Measurements from ENCODE around the gene TAP1.

Gene TAP1

DNA sequence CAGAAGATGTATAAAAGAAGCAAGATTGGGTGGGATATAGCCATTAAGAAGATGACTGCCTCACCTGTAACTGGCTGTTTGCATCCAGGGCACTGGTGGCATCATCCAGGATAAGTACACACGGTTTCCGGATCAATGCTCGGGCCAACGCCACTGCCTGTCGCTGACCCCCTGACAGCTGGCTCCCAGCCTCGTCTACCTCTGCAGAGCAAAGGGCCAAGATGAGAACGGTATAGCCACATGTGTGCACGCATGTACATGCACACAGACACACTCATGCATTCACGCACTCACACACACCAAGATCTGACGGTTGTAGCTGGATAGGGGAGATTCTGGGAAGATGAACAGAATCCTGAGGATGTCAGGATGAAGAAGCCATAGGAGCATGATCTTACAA lies 6.5 kb downstream of the TAP1 start:
- Histone ChIP-seq H3K4me2 (ENCODE audit: low read length, poor library complexity, severe bottlenecking) (no peak overlapping the region), H3K9me3 (ENCODE audit: control insufficient read depth, low read length) (no peaks in the 10 kb centered on the region), H2BK15ac (ENCODE audit: low read depth, poor library complexity, severe bottlenecking) (no peak overlapping the region), H2BK120ac (ENCODE audit: low read depth, low read length) (no peak overlapping the region), H4K8ac (ENCODE audit: low read length) (no peak overlapping the region), H3K4ac (ENCODE audit: low read depth in 1 of 2, low read length in 2 of 2) (no peak overlapping the region), H2BK12ac (ENCODE audit: low read length in 2 of 2) (no peak overlapping the region), H3K36me3 (ENCODE audit: control insufficient read depth in 1 of 2, insufficient read depth in 2 of 2, low read depth in 1 of 2, low read length in 2 of 2) (peaks cover 34 to 76% of the 10 kb centered on the region in 2 experiments), H3K4me1 (ENCODE audit: control insufficient read depth, insufficient read depth, low read depth, low read length) (peaks cover 6% of the 10 kb centered on the region), H3K27ac (ENCODE audit: low read length, poor library complexity, severe bottlenecking) (no peak overlapping the region), H2AK5ac (ENCODE audit: low read length, severe bottlenecking) (no peak overlapping the region), H3K4me3 (ENCODE audit: insufficient read depth in 1 of 2, low read depth in 1 of 2, low read length in 2 of 2) (no peak overlapping the region), H3K18ac (ENCODE audit: low read depth in 1 of 2, low read length in 2 of 2) (no peak overlapping the region), H2BK5ac (ENCODE audit: low read depth, low read length, poor library complexity, severe bottlenecking) (no peak overlapping the region), H3K79me1 (replicated peaks; ENCODE audit: low read length, poor library complexity, severe bottlenecking) (peaks cover 22% of the 10 kb centered on the region), H3K27me3 (ENCODE audit: control insufficient read depth in 1 of 2, insufficient read depth in 1 of 2, low read length in 2 of 2) (no peaks in the 10 kb centered on the region), H4K91ac (ENCODE audit: low read length) (no peak overlapping the region), H3K14ac (ENCODE audit: low read length in 2 of 2) (no peak overlapping the region), H2AFZ (ENCODE audit: low read depth, low read length) (no peak overlapping the region), H3K9ac (ENCODE audit: low read length) (no peak overlapping the region), H3K23ac (ENCODE audit: low read length in 2 of 2) (no peak overlapping the region)
- 94% methylated on average over 8 of the region's 10 CpGs for WGBS
- DNase-seq: no peak

DNA sequence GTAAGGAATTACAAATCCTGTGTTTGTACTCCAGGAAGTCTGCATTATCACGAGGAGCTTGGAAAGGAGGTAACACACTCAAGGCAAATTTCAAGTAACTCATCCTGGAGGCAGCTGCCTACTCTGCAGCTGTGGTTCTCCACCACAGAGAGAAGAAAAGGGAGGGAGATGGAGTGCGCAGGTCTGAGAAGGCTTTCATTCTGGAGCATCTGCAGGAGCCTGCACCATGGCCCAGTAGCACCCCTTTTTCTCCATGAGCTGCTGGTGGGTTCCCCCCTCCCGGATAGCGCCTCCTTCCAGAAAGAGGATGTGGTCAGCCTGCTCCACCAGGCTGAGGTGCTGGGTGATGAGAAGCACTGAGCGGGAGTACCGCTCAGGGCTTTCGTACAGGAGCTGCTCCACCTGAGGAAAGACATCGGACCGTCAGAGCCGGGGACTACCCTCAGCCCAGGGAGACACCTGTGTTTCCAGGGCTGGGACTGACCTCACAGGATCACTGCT lies 8.1 kb downstream of the TAP1 start:
- H3K79me1 ChIP-seq (replicated peaks; ENCODE audit: low read length, poor library complexity, severe bottlenecking): peaks cover 14% of the 10 kb centered on the region
- 80% methylated on average over 10 of the region's 10 CpGs for WGBS

DNA sequence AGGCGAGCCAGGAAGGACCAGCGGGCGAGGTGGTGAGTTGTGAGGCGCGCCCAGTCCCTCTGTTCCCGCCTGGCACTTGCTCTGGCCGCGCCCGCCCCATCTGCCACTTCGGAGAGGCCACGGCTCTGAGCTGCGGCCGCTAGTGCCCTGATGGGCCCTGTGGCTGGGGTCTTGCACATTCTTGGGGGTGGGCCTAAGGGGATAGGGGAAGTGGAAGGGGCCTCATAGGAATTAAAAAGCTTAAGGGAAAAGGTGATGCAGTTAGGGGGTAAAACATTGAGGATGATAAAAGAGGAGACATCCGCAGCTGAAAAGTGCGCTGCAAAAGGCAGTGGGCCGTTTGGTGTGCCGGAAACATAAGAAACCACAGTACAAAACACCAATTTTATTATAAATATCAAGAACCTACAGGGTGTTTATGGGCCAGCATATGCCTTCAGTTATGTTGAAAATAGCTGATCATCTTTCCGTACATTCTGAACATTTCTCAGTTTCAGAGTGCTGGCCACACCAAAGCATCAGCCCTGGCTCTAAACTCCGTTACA lies 8.6 kb downstream of the TAP1 start:
- no peak for DNase-seq
- Histone ChIP-seq H3K14ac (ENCODE audit: low read length in 2 of 2) (peak overlapping the region in 1 of 2 experiments; percentile 30), H2BK15ac (ENCODE audit: low read depth, poor library complexity, severe bottlenecking) (no peak overlapping the region), H3K18ac (ENCODE audit: low read depth in 1 of 2, low read length in 2 of 2) (peak overlapping the region in 1 of 2 experiments; percentile 7), H3K36me3 (ENCODE audit: control insufficient read depth in 1 of 2, insufficient read depth in 2 of 2, low read depth in 1 of 2, low read length in 2 of 2) (peaks cover 32 to 76% of the 10 kb centered on the region in 2 experiments), H4K91ac (ENCODE audit: low read length) (no peak overlapping the region), H3K27ac (ENCODE audit: low read length, poor library complexity, severe bottlenecking) (no peak overlapping the region), H3K4me2 (ENCODE audit: low read length, poor library complexity, severe bottlenecking) (peak overlapping the region; percentile 69), H2BK12ac (ENCODE audit: low read length in 2 of 2) (no peak overlapping the region), H3K79me1 (replicated peaks; ENCODE audit: low read length, poor library complexity, severe bottlenecking) (peaks cover 11% of the 10 kb centered on the region), H4K8ac (ENCODE audit: low read length) (peak overlapping the region; percentile 56), H3K4me3 (ENCODE audit: insufficient read depth in 1 of 2, low read depth in 1 of 2, low read length in 2 of 2) (peak overlapping the region in 1 of 2 experiments; percentile 95), H3K4ac (ENCODE audit: low read depth in 1 of 2, low read length in 2 of 2) (no peak overlapping the region), H2BK5ac (ENCODE audit: low read depth, low read length, poor library complexity, severe bottlenecking) (no peak overlapping the region), H3K4me1 (ENCODE audit: control insufficient read depth, insufficient read depth, low read depth, low read length) (peaks cover 5% of the 10 kb centered on the region), H3K9me3 (ENCODE audit: control insufficient read depth, low read length) (no peaks in the 10 kb centered on the region), H3K27me3 (ENCODE audit: control insufficient read depth in 1 of 2, insufficient read depth in 1 of 2, low read length in 2 of 2) (no peaks in the 10 kb centered on the region), H2AFZ (ENCODE audit: low read depth, low read length) (no peak overlapping the region), H2AK5ac (ENCODE audit: low read length, severe bottlenecking) (no peak overlapping the region), H3K9ac (ENCODE audit: low read length) (peak overlapping the region; percentile 96), H3K23ac (ENCODE audit: low read length in 2 of 2) (no peak overlapping the region), H2BK120ac (ENCODE audit: low read depth, low read length) (no peak overlapping the region)
- WGBS: 20% methylated on average over 16 of the region's 19 CpGs

More for the DNA sequence above, 8.1 kb downstream of the TAP1 start:
- H2BK5ac ChIP-seq (ENCODE audit: low read depth, low read length, poor library complexity, severe bottlenecking): no peak overlapping the region
- H3K14ac ChIP-seq (ENCODE audit: low read length in 2 of 2): no peak overlapping the region
- no peak for DNase-seq
- H2BK120ac ChIP-seq (ENCODE audit: low read depth, low read length): no peak overlapping the region
- H3K4me2 ChIP-seq (ENCODE audit: low read length, poor library complexity, severe bottlenecking): no peak overlapping the region
- no peak overlapping the region for H2AFZ ChIP-seq (ENCODE audit: low read depth, low read length)
- no peaks in the 10 kb centered on the region for H3K27me3 ChIP-seq (ENCODE audit: control insufficient read depth in 1 of 2, insufficient read depth in 1 of 2, low read length in 2 of 2)
- H3K9me3 ChIP-seq (ENCODE audit: control insufficient read depth, low read length): no peaks in the 10 kb centered on the region
- peaks cover 35 to 76% of the 10 kb centered on the region in 2 experiments for H3K36me3 ChIP-seq (ENCODE audit: control insufficient read depth in 1 of 2, insufficient read depth in 2 of 2, low read depth in 1 of 2, low read length in 2 of 2)
- H3K4me1 ChIP-seq (ENCODE audit: control insufficient read depth, insufficient read depth, low read depth, low read length): peaks cover 5% of the 10 kb centered on the region
- no peak overlapping the region for H3K27ac ChIP-seq (ENCODE audit: low read length, poor library complexity, severe bottlenecking)
- no peak overlapping the region for H3K18ac ChIP-seq (ENCODE audit: low read depth in 1 of 2, low read length in 2 of 2)
- no peak overlapping the region for H4K91ac ChIP-seq (ENCODE audit: low read length)
- no peak overlapping the region for H4K8ac ChIP-seq (ENCODE audit: low read length)
- H3K4me3 ChIP-seq (ENCODE audit: insufficient read depth in 1 of 2, low read depth in 1 of 2, low read length in 2 of 2): no peak overlapping the region
- H3K4ac ChIP-seq (ENCODE audit: low read depth in 1 of 2, low read length in 2 of 2): no peak overlapping the region
- no peak overlapping the region for H2AK5ac ChIP-seq (ENCODE audit: low read length, severe bottlenecking)
- H2BK15ac ChIP-seq (ENCODE audit: low read depth, poor library complexity, severe bottlenecking): no peak overlapping the region
- no peak overlapping the region for H3K23ac ChIP-seq (ENCODE audit: low read length in 2 of 2)
- H2BK12ac ChIP-seq (ENCODE audit: low read length in 2 of 2): no peak overlapping the region
- peak overlapping the region; percentile 96 for H3K9ac ChIP-seq (ENCODE audit: low read length)

DNA sequence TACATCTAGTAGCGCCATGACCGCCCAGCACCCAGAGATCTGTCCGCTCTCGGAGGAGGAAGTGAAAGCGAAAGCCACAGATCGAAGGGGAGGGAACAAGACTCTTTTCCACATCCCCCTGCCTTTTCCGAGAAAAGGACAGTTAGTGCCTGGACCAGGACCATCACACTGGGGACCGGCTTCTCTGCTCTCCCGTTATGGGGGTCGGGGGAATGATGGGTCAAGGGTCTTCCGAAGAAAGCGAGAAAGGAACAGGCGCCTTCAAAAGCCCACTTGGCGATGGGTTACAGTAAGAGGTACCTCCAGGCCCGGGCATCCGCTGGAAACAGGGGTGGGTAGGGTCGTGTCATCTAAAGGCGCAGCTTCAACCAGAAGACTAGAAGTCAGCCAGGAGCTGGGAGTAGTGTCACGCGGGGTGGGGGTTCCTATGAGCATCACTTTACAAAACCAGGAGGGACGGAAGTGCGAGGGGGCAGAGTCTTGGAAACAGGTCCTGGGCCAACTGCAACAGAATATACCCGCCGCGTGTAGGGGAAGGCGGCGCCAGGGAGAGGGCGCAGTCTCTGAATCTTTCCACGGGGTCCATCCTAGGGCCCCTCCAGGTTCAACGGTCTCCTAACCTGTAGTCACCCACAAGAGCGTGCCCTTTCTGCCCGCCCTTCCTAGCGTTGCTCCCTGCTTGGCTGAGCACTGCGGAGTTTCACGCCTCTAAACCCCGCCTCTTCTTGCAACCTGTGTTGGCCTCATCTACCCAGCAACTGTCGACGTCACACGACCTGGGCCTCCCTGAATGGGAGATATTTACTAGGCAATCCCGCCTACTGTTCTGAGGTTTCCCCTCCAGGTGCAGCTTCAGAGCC lies 9.3 kb downstream of the TAP1 start, which contains the start of gene PSMB8:
Gene PSMB8 (minus strand): TSS at position 69 of the 860 bp plus-strand sequence. CDS start 51 bp downstream, at position 18.
- H3K9me3 ChIP-seq (ENCODE audit: control insufficient read depth, low read length): no peaks in the 10 kb centered on the region
- H2BK15ac ChIP-seq (ENCODE audit: low read depth, poor library complexity, severe bottlenecking): no peak within 1 kb of the TSS
- H3K36me3 ChIP-seq (ENCODE audit: control insufficient read depth in 1 of 2, insufficient read depth in 2 of 2, low read depth in 1 of 2, low read length in 2 of 2): peaks cover 32 to 73% of the 10 kb centered on the region in 2 experiments
- H3K27me3 ChIP-seq (ENCODE audit: control insufficient read depth in 1 of 2, insufficient read depth in 1 of 2, low read length in 2 of 2): no peaks in the 10 kb centered on the region
- peak within 1 kb of the TSS in 1 of 2 experiments; percentile 49 for H3K14ac ChIP-seq (ENCODE audit: low read length in 2 of 2)
- H3K9ac ChIP-seq (ENCODE audit: low read length): peak within 1 kb of the TSS; percentile 96
- H3K27ac ChIP-seq (ENCODE audit: low read length, poor library complexity, severe bottlenecking): peak within 1 kb of the TSS; percentile 19
- H2AFZ ChIP-seq (ENCODE audit: low read depth, low read length): peak within 1 kb of the TSS; percentile 57
- no peak within 1 kb of the TSS for H2BK5ac ChIP-seq (ENCODE audit: low read depth, low read length, poor library complexity, severe bottlenecking)
- peak within 1 kb of the TSS; percentile 63 for H4K8ac ChIP-seq (ENCODE audit: low read length)
- WGBS: 1% methylated on average over 34 of the region's 40 CpGs
- H4K91ac ChIP-seq (ENCODE audit: low read length): peak within 1 kb of the TSS; percentile 20
- H3K23ac ChIP-seq (ENCODE audit: low read length in 2 of 2): peak within 1 kb of the TSS in 1 of 2 experiments; percentile 46
- peak within 1 kb of the TSS; percentile 59 to 95 for H3K4me3 ChIP-seq (ENCODE audit: insufficient read depth in 1 of 2, low read depth in 1 of 2, low read length in 2 of 2)
- peak within 1 kb of the TSS; percentile 31 to 86 for H3K18ac ChIP-seq (ENCODE audit: low read depth in 1 of 2, low read length in 2 of 2)
- H3K4me1 ChIP-seq (ENCODE audit: control insufficient read depth, insufficient read depth, low read depth, low read length): peaks cover 5% of the 10 kb centered on the region
- peaks cover 11% of the 10 kb centered on the region for H3K79me1 ChIP-seq (replicated peaks; ENCODE audit: low read length, poor library complexity, severe bottlenecking)
- peak within 1 kb of the TSS; percentile 75 for H2BK120ac ChIP-seq (ENCODE audit: low read depth, low read length)
- DNase-seq: peak; percentile 96
- H2AK5ac ChIP-seq (ENCODE audit: low read length, severe bottlenecking): no peak within 1 kb of the TSS
- peak within 1 kb of the TSS; percentile 61 to 71 for H3K4ac ChIP-seq (ENCODE audit: low read depth in 1 of 2, low read length in 2 of 2)
- peak within 1 kb of the TSS; percentile 69 for H3K4me2 ChIP-seq (ENCODE audit: low read length, poor library complexity, severe bottlenecking)
- no peak within 1 kb of the TSS for H2BK12ac ChIP-seq (ENCODE audit: low read length in 2 of 2)

Data from mesenchymal stem cell (in vitro differentiated cells and primary cell).